HepG2 (cell line): Measurements from ENCODE around the gene SLC19A1. TPM values are rescaled to one million over a fixed set of nuclear protein-coding genes. Genes with fewer than 3 reads are reported as not detected.

ENCODE experiments used
- CC2D1A ChIP-seq: sonication (generic); formaldehyde crosslinking; IDR thresholded peaks from 2 replicates; pipeline ENCODE4 v1.8.1; 2023; ENCODE audit warnings: mild to moderate bottlenecking, missing genetic modification reagents
- GTF3A ChIP-seq: sonication (generic); formaldehyde crosslinking; conservative IDR thresholded peaks from 2 replicates; pipeline ENCODE4 v1.4.0; 2020; ENCODE audit warnings: mild to moderate bottlenecking, missing genetic modification reagents
- KDM2A ChIP-seq: sonication (generic); formaldehyde crosslinking; IDR thresholded peaks from 2 replicates; pipeline ENCODE4 v1.4.0; 2020; ENCODE audit warnings: low read depth, missing genetic modification reagents, borderline replicate concordance
- KLF9 ChIP-seq: IDR thresholded peaks from 2 replicates; pipeline ENCODE4 v1.6.1; 2016; ENCODE audit warnings: low read depth
- MIER3 ChIP-seq: IDR thresholded peaks from 2 replicates; pipeline ENCODE4 v1.6.1; 2016; ENCODE audit warnings: missing compliant biosample characterization, borderline replicate concordance
- NFAT5 ChIP-seq: sonication (generic); formaldehyde crosslinking; IDR thresholded peaks from 2 replicates; pipeline ENCODE4 v1.4.0; 2020; ENCODE audit warnings: missing genetic modification reagents
- POLR2A ChIP-seq, 2 experiments: IDR thresholded peaks; 2 replicates each; pipeline ENCODE4 v1.6.1; 2011; ENCODE audit warnings: low read depth in 2 of 2, low read length in 2 of 2, mild to moderate bottlenecking in 1 of 2, moderate library complexity in 1 of 2; ENCODE audit not compliant: insufficient read depth in 1 of 2
- SAP130 ChIP-seq: IDR thresholded peaks from 2 replicates; pipeline ENCODE4 v1.6.1; 2016; ENCODE audit warnings: low read depth
- SIN3B ChIP-seq: fragments of 150-350 bp; IDR thresholded peaks from 2 replicates; pipeline ENCODE4 v1.6.1; 2014; ENCODE audit warnings: low read length
- STAT6 ChIP-seq: sonication (generic); formaldehyde crosslinking; IDR thresholded peaks from 2 replicates; pipeline ENCODE4 v1.4.0; 2020; ENCODE audit warnings: missing genetic modification reagents, mild to moderate bottlenecking, borderline replicate concordance
- ZFX ChIP-seq: sonication (generic); formaldehyde crosslinking; IDR thresholded peaks from 2 replicates; pipeline ENCODE4 v1.4.0; 2020; ENCODE audit warnings: mild to moderate bottlenecking, low read depth, missing genetic modification reagents, moderate library complexity
- ZNF160 ChIP-seq: sonication (generic); formaldehyde crosslinking; IDR thresholded peaks from 2 replicates; pipeline ENCODE4 v1.8.0; 2022; ENCODE audit warnings: mild to moderate bottlenecking, inconsistent platforms, missing genetic modification reagents
- ZNF3 ChIP-seq: IDR thresholded peaks from 2 replicates; pipeline ENCODE4 v1.7.0; 2017; ENCODE audit warnings: inconsistent platforms
- ZNF317 ChIP-seq: sonication (generic); formaldehyde crosslinking; IDR thresholded peaks from 2 replicates; pipeline ENCODE4 v1.5.0; 2020; ENCODE audit warnings: mild to moderate bottlenecking, missing genetic modification reagents
- ZNF512 ChIP-seq: sonication (generic); formaldehyde crosslinking; IDR thresholded peaks from 2 replicates; pipeline ENCODE4 v1.4.0; 2020; ENCODE audit warnings: mild to moderate bottlenecking, missing genetic modification reagents
- ZNF589 ChIP-seq: sonication (generic); formaldehyde crosslinking; conservative IDR thresholded peaks from 2 replicates; pipeline ENCODE4 v1.8.0; 2022; ENCODE audit warnings: mild to moderate bottlenecking, moderate library complexity, missing genetic modification reagents
- ZNF614 ChIP-seq: IDR thresholded peaks from 2 replicates; pipeline ENCODE4 v1.6.1; 2018; ENCODE audit warnings: missing biosample characterization, missing genetic modification reagents, inconsistent platforms, borderline replicate concordance
- ZNF713 ChIP-seq: sonication (generic); formaldehyde crosslinking; IDR thresholded peaks from 2 replicates; pipeline ENCODE4 v1.4.0; 2020; ENCODE audit warnings: mild to moderate bottlenecking, missing genetic modification reagents
- polyA plus RNA-seq, 8 experiments: library from polyadenylated mRNA; depleted of rRNA in 3 of 8; stranded (reverse) in 7 of 8; unstranded in 1 of 8; fragments of >200 nt; fragmentation: Illumina TruSeq in 4 of 8; extraction: Trizol in 4 of 8; gene quantifications; 2 replicates each; pipeline versions ENCODE4 v1.2.1 to v1.2.3, GENCODE V29; 2011 to 2016; ENCODE audit warnings: low read depth in 4 of 8, missing spikeins in 1 of 8, mixed read lengths in 1 of 8; ENCODE audit not compliant: insufficient read depth in 1 of 8
- total RNA-seq, 5 experiments: library from RNA; depleted of rRNA; stranded (reverse); fragments of >200 nt; fragmentation: Illumina TruSeq; extraction: Trizol; gene quantifications; 2 replicates each; pipeline ENCODE4 v1.2.3, GENCODE V29; 2016; ENCODE audit warnings: low read depth in 1 of 5
- TF ChIP-seq, protein P1 (sequence below): sonication (generic); formaldehyde crosslinking; IDR thresholded peaks from 2 replicates; pipeline ENCODE4 v1.5.0; 2020; ENCODE audit warnings: missing genetic modification reagents, mild to moderate bottlenecking, borderline replicate concordance

Gene SLC19A1
- total and polyA plus RNA-seq, 2 of the 13 experiments (the other 11 are each of a cell fraction or from before 2014, with no cell fraction given), result 21.8 to 23.0 TPM

DNA sequence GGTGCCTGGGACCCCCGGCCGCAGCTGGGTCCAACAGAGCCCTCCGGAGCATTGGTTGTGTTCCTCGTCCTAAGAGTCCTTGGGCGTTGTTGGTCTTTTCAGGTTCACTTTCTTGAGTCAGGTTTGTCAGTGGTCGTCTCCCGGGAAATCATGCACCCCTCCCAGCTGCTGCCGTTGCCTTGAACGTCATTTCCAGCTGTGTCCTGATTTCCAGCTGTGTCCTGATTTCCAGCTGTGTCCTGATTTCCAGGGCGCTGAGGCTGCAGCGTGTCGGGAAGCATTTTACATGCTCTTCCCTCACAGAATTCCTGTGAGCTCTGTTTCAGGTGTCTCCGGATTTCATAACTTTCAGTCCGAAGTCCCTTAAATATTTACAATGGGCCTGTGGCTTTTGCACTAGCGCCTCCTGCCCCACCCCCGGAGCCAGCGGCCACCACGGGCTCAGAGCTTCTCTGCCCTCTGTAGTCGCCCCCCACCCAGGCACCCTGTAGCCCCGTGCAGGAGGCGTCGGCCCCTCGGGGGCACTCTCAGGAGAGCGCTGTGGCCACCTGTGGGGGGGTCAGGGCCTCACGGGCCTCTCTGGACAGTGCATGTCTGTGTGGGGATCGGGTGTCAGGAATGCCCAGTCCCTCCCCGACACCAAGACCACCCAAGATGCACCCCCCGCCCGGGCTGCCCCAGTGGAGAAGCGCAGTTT lies 70.6 kb downstream of the SLC19A1 start (continued):
- TF ChIP-seq ZNF317, result 0 out of 2 replicates have a peak, but pooled peaks have one; percentile 49
- TF ChIP-seq GTF3A (CRISPR knock-in tag), result no peak
- TF ChIP-seq NFAT5, result peak; percentile 69; the same call in 1 of the 2 replicates
- peak; percentile 56 for TF ChIP-seq ZFX (CRISPR knock-in tag)
- peak; percentile 69; the same call in 1 of the 2 replicates for TF ChIP-seq MIER3 (CRISPR knock-in tag)
- no peak for TF ChIP-seq ZNF3
- TF ChIP-seq ZNF713 (CRISPR knock-in tag), result 0 out of 2 replicates have a peak, but pooled peaks have one; percentile 39
- TF ChIP-seq KLF9 (CRISPR knock-in tag), result peak; percentile 86; the same call in 1 of the 2 replicates
- TF ChIP-seq KDM2A (CRISPR knock-in tag), result peak; percentile 74
- TF ChIP-seq STAT6 (CRISPR knock-in tag), result 0 out of 2 replicates have a peak, but pooled peaks have one; percentile 50
- 0 out of 2 replicates have a peak, but pooled peaks have one; percentile 50 for TF ChIP-seq ZNF614 (CRISPR knock-in tag)
- TF ChIP-seq ZNF589 (CRISPR knock-in tag), result 0 out of 2 replicates have a peak, but pooled peaks have one; percentile 21
- TF ChIP-seq, protein P1, sequence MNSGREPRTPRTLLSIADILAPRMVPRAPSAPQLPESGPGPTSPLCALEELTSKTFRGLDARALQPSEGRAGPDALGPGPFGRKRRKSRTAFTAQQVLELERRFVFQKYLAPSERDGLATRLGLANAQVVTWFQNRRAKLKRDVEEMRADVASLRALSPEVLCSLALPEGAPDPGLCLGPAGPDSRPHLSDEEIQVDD (CRISPR knock-in tag), result peak; percentile 67; the same call in 1 of the 2 replicates
- TF ChIP-seq ZNF512 (CRISPR knock-in tag), result no peak
- no peak for TF ChIP-seq SIN3B
- peak; percentile 92 for TF ChIP-seq SAP130 (CRISPR knock-in tag)
- peak in 1 of 2 experiments; percentile 62; a peak in 2 of 4 replicates for TF ChIP-seq POLR2A (IDR thresholded peaks at IDR 0.05; ENCODE audit: insufficient read depth in 1 of 2, low read depth in 2 of 2, low read length in 2 of 2)
- no peak for TF ChIP-seq ZNF160 (CRISPR knock-in tag)
- no peak for TF ChIP-seq CC2D1A (CRISPR knock-in tag)
